ENCODE results near the gene DPYD. TPM values are rescaled to one million over a fixed set of nuclear protein-coding genes. Genes with fewer than 3 reads are reported as not detected.

The DPYD gene
- total RNA-seq, 1 experiment from 2014 or later: 0.46 TPM

DNA sequence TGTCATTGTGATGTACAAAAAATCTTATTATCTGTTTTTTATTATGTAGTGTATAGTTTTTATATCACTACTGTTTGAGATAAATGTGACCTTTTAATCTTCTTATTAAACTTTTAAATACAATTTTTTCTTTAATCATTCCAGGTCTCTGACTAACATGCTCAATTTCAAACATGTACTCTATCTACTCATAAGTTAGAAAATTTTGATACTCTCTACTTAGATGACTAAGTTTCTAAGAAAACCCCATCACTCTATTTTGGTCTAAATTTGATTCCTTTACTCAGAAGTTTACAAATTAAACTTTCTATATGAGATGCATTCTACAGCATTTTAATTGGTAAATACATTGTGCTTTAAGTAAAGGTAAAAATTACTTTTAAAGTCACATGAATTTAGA lies 655.2 kb downstream of the DPYD start:
- Mint-ChIP-seq H3K36me3 (no peaks in the 10 kb centered on the region), H3K4me3 (no peak overlapping the region), H3K9me3 (peaks cover 7% of the 10 kb centered on the region; the same call in 1 of the 2 replicates), H3K27ac (no peak overlapping the region), H3K4me1 (no peaks in the 10 kb centered on the region), H3K27me3 (ENCODE audit: low read depth) (0 out of 2 replicates have a peak, but pooled peaks cover under 1% of the 10 kb centered on the region)
- no peak for DNase-seq (ENCODE audit: low spot score)
- ChIA-PET POLR2A (no interaction called here), CTCF (no interaction called here)
- ATAC-seq: no peak
- no peak for TF ChIP-seq ZNF219 (CRISPR knock-in tag; IDR thresholded peaks at IDR 0.05; ENCODE audit: borderline replicate concordance)
- TF ChIP-seq ZNF396 (CRISPR knock-in tag; IDR thresholded peaks at IDR 0.05; ENCODE audit: borderline replicate concordance): no peak
- TF ChIP-seq ZNF317 (CRISPR knock-in tag; IDR thresholded peaks at IDR 0.05; ENCODE audit: borderline replicate concordance, low read depth): no peak
- TF ChIP-seq OVOL2 (CRISPR knock-in tag; IDR thresholded peaks at IDR 0.05; ENCODE audit: borderline replicate concordance): no peak
- TF ChIP-seq, protein P1, sequence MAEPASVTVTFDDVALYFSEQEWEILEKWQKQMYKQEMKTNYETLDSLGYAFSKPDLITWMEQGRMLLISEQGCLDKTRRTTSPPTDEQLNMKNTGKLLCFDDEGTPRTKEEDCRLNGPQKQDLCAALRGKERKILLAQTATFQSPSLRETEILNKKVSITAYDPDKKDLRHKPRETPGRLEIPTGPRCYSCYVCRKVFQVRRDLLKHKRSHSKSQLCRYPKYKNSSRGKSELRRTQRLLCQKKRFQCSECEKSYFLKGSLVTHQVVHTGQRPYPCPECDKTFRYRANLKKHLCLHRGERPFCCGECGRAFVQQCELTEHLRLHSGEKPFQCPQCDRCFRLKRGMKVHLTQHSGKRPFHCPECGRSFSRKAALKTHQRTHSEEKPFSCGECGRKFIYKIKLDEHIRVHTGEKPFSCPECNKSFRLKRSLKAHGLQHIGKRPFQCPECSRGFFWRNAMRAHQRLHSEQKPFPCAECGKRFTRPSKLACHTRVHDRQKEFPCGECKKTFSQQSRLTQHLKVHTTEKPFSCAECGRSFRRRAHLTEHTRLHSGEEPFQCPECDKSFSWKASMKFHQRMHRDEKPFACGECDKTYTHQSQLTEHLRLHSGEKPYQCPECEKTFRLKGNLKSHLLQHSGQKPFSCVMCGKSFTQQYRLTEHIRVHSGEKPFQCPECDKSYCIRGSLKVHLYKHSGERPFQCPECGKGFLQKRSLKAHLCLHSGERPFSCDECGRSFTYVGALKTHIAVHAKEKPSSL (CRISPR knock-in tag; conservative IDR thresholded peaks at IDR 0.05): no peak
- no peak for TF ChIP-seq ZNF416 (CRISPR knock-in tag; IDR thresholded peaks at IDR 0.05)
- no peak for TF ChIP-seq USF1 (CRISPR knock-in tag; IDR thresholded peaks at IDR 0.05)
- TF ChIP-seq NFATC4 (CRISPR knock-in tag; IDR thresholded peaks at IDR 0.05): no peak
- TF ChIP-seq STAT6 (CRISPR knock-in tag; conservative IDR thresholded peaks at IDR 0.05; ENCODE audit: low read depth): no peak
- TF ChIP-seq E2F5 (CRISPR knock-in tag; IDR thresholded peaks at IDR 0.05): no peak
- no peak for TF ChIP-seq SMAD4 (CRISPR knock-in tag; IDR thresholded peaks at IDR 0.05)
- TF ChIP-seq ATF2 (CRISPR knock-in tag; IDR thresholded peaks at IDR 0.05; ENCODE audit: borderline replicate concordance, low read depth): no peak
- no peak for TF ChIP-seq ATF3 (CRISPR knock-in tag; conservative IDR thresholded peaks at IDR 0.05)
- no peak for TF ChIP-seq ERG (CRISPR knock-in tag; IDR thresholded peaks at IDR 0.05)

DNA sequence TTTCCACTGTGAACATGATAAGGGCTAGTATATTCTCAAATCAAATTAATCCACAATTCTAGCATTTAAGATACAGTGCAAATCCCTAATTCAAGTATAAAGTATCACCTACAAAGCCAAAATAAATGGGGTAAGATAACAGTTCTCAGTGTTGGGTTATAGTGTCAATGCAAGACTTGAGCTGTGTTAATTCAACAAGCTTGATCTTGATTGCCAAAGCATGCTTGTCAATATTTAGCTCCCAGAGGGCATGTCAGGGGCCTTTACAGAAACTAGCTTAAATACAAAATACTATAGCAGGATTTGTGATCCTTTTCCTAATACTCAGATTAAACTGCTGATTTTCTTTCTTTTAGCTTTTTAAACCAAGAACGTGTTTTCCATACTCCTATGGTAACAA lies 658.0 kb downstream of the DPYD start:
- Mint-ChIP-seq H3K27me3 (ENCODE audit: low read depth) (no peaks in the 10 kb centered on the region), H3K9me3 (peaks cover 7% of the 10 kb centered on the region; the same call in 1 of the 2 replicates), H3K36me3 (no peaks in the 10 kb centered on the region), H3K4me1 (no peaks in the 10 kb centered on the region), H3K4me3 (no peak overlapping the region), H3K27ac (no peak overlapping the region)
- DNase-seq (ENCODE audit: low spot score) (no peak), ATAC-seq (no peak)
- POLR2A ChIA-PET: no interaction called here
- CTCF ChIA-PET: no interaction called here
- TF ChIP-seq HMGA2 (CRISPR knock-in tag; IDR thresholded peaks at IDR 0.05) (no peak), ATF2 (CRISPR knock-in tag; IDR thresholded peaks at IDR 0.05; ENCODE audit: borderline replicate concordance, low read depth) (no peak), GRHL2 (CRISPR knock-in tag; IDR thresholded peaks at IDR 0.05; ENCODE audit: insufficient replicate concordance, severe bottlenecking) (no peak), ZNF512 (CRISPR knock-in tag; IDR thresholded peaks at IDR 0.05; ENCODE audit: borderline replicate concordance) (no peak), TEAD4 (CRISPR knock-in tag; IDR thresholded peaks at IDR 0.05) (no peak), PREB (CRISPR knock-in tag; IDR thresholded peaks at IDR 0.05; ENCODE audit: borderline replicate concordance) (no peak), ZNF232 (CRISPR knock-in tag; IDR thresholded peaks at IDR 0.05) (no peak)

Measured in WTC11 (cell line).